K562 (cell line): ENCODE measurements around the gene CPNE1. TPM values are rescaled to one million over a fixed set of nuclear protein-coding genes. Genes with fewer than 3 reads are reported as not detected.

ENCODE experiments used
- HES1 ChIP-seq: fragments of 450-650 bp; IDR thresholded peaks from 2 replicates; pipeline ENCODE4 v1.6.1; 2016; ENCODE audit warnings: low read depth, mild to moderate bottlenecking, moderate library complexity
- SRSF3 ChIP-seq: fragments of 200-400 bp; formaldehyde crosslinking; IDR thresholded peaks from 2 replicates; pipeline ENCODE4 v1.6.1; 2016; ENCODE audit warnings: mild to moderate bottlenecking, low read length, moderate library complexity; ENCODE audit not compliant: insufficient read depth
- ZNF274 ChIP-seq: IDR thresholded peaks from 2 replicates; pipeline ENCODE4 v1.6.1; 2011; ENCODE audit warnings: low read depth, mild to moderate bottlenecking, low read length, moderate library complexity, borderline replicate concordance
- polyA plus RNA-seq, 8 experiments: library from polyadenylated mRNA; depleted of rRNA in 4 of 8; stranded (reverse) in 5 of 8; unstranded in 3 of 8; fragments of >200 nt; fragmentation: Nextera tagmentation in 2 of 8; fragmentation: Illumina TruSeq in 1 of 8; extraction: Ambion mirVana in 2 of 8; extraction: Trizol in 1 of 8; gene quantifications; 2 replicates each; pipeline versions ENCODE4 v1.2.1 to v1.2.3, GENCODE V29; 2011 to 2014; ENCODE audit warnings: inconsistent platforms in 1 of 8, missing spikeins in 1 of 8
- total RNA-seq, 7 experiments: library from RNA; depleted of rRNA in 6 of 7; stranded (reverse); fragments of >200 nt in 6 of 7; fragmentation: Illumina TruSeq in 2 of 7; extraction: Trizol in 2 of 7; gene quantifications; 2 replicates each; pipeline versions ENCODE4 v1.2.1 to v1.2.3, GENCODE V29; 2011 to 2021; ENCODE audit warnings: low replicate concordance in 1 of 7
- TF ChIP-seq, protein P1 (sequence below): fragments of 450-650 bp; IDR thresholded peaks from 2 replicates; pipeline ENCODE4 v1.6.1; 2016; ENCODE audit warnings: mild to moderate bottlenecking, moderate library complexity
- TF ChIP-seq, protein P2 (sequence below): sonication (generic); formaldehyde crosslinking; IDR thresholded peaks from 2 replicates; pipeline ENCODE4 v1.8.1; 2022; ENCODE audit warnings: missing genetic modification reagents

The CPNE1 gene
- total and polyA plus RNA-seq, 9 of the 15 experiments (the other 6 are each of a cell fraction or from before 2014, with no cell fraction given) = 42.1 to 102 (median 56.0) TPM

- TF ChIP-seq, protein P1, sequence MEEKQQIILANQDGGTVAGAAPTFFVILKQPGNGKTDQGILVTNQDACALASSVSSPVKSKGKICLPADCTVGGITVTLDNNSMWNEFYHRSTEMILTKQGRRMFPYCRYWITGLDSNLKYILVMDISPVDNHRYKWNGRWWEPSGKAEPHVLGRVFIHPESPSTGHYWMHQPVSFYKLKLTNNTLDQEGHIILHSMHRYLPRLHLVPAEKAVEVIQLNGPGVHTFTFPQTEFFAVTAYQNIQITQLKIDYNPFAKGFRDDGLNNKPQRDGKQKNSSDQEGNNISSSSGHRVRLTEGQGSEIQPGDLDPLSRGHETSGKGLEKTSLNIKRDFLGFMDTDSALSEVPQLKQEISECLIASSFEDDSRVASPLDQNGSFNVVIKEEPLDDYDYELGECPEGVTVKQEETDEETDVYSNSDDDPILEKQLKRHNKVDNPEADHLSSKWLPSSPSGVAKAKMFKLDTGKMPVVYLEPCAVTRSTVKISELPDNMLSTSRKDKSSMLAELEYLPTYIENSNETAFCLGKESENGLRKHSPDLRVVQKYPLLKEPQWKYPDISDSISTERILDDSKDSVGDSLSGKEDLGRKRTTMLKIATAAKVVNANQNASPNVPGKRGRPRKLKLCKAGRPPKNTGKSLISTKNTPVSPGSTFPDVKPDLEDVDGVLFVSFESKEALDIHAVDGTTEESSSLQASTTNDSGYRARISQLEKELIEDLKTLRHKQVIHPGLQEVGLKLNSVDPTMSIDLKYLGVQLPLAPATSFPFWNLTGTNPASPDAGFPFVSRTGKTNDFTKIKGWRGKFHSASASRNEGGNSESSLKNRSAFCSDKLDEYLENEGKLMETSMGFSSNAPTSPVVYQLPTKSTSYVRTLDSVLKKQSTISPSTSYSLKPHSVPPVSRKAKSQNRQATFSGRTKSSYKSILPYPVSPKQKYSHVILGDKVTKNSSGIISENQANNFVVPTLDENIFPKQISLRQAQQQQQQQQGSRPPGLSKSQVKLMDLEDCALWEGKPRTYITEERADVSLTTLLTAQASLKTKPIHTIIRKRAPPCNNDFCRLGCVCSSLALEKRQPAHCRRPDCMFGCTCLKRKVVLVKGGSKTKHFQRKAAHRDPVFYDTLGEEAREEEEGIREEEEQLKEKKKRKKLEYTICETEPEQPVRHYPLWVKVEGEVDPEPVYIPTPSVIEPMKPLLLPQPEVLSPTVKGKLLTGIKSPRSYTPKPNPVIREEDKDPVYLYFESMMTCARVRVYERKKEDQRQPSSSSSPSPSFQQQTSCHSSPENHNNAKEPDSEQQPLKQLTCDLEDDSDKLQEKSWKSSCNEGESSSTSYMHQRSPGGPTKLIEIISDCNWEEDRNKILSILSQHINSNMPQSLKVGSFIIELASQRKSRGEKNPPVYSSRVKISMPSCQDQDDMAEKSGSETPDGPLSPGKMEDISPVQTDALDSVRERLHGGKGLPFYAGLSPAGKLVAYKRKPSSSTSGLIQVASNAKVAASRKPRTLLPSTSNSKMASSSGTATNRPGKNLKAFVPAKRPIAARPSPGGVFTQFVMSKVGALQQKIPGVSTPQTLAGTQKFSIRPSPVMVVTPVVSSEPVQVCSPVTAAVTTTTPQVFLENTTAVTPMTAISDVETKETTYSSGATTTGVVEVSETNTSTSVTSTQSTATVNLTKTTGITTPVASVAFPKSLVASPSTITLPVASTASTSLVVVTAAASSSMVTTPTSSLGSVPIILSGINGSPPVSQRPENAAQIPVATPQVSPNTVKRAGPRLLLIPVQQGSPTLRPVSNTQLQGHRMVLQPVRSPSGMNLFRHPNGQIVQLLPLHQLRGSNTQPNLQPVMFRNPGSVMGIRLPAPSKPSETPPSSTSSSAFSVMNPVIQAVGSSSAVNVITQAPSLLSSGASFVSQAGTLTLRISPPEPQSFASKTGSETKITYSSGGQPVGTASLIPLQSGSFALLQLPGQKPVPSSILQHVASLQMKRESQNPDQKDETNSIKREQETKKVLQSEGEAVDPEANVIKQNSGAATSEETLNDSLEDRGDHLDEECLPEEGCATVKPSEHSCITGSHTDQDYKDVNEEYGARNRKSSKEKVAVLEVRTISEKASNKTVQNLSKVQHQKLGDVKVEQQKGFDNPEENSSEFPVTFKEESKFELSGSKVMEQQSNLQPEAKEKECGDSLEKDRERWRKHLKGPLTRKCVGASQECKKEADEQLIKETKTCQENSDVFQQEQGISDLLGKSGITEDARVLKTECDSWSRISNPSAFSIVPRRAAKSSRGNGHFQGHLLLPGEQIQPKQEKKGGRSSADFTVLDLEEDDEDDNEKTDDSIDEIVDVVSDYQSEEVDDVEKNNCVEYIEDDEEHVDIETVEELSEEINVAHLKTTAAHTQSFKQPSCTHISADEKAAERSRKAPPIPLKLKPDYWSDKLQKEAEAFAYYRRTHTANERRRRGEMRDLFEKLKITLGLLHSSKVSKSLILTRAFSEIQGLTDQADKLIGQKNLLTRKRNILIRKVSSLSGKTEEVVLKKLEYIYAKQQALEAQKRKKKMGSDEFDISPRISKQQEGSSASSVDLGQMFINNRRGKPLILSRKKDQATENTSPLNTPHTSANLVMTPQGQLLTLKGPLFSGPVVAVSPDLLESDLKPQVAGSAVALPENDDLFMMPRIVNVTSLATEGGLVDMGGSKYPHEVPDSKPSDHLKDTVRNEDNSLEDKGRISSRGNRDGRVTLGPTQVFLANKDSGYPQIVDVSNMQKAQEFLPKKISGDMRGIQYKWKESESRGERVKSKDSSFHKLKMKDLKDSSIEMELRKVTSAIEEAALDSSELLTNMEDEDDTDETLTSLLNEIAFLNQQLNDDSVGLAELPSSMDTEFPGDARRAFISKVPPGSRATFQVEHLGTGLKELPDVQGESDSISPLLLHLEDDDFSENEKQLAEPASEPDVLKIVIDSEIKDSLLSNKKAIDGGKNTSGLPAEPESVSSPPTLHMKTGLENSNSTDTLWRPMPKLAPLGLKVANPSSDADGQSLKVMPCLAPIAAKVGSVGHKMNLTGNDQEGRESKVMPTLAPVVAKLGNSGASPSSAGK = no peak
- TF ChIP-seq ZNF274 = no peak
- TF ChIP-seq, protein P2, sequence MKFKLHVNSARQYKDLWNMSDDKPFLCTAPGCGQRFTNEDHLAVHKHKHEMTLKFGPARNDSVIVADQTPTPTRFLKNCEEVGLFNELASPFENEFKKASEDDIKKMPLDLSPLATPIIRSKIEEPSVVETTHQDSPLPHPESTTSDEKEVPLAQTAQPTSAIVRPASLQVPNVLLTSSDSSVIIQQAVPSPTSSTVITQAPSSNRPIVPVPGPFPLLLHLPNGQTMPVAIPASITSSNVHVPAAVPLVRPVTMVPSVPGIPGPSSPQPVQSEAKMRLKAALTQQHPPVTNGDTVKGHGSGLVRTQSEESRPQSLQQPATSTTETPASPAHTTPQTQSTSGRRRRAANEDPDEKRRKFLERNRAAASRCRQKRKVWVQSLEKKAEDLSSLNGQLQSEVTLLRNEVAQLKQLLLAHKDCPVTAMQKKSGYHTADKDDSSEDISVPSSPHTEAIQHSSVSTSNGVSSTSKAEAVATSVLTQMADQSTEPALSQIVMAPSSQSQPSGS (CRISPR knock-in tag) = no peak
- TF ChIP-seq HES1 = no peak
- TF ChIP-seq SRSF3 = no peak
These were observed 37.5 kb upstream of the CPNE1 start (continued) for GRCh38 chr20:35702051-35702823.
